HG02885 (cell line): ENCODE measurements around the gene FAM163B.

Experiments used
- ATAC-seq: cut with Tn5 transposase; IDR thresholded peaks from one replicate; pipeline ENCODE4 v1.9.1; 2021; ENCODE audit warnings: mild to moderate bottlenecking; ENCODE audit not compliant: unreplicated experiment, poor library complexity

Gene FAM163B

GRCh38 chr9:133536080-133536479, 73.1 kb downstream of the FAM163B start:
- no peak for ATAC-seq

GRCh38 chr9:133535306-133535877, 73.8 kb downstream of the FAM163B start:
- no peak for ATAC-seq

GRCh38 chr9:133534346-133535291, 74.6 kb downstream of the FAM163B start, which contains the start of gene ADAMTSL2:
TSS of gene ADAMTSL2 (plus strand) at chr9:133534704. CDS start at chr9:133536713, 2,009 bp downstream.
- no peak for ATAC-seq

- ATAC-seq, result no peak
Observed at GRCh38 chr9:133533857-133534256, 75.3 kb downstream of the FAM163B start.

GRCh38 chr9:133532937-133533668, 76.1 kb downstream of the FAM163B start:
- no peak for ATAC-seq

- no peak for ATAC-seq
Observed at GRCh38 chr9:133531293-133531692, 77.9 kb downstream of the FAM163B start.

GRCh38 chr9:133529874-133530273, 79.3 kb downstream of the FAM163B start:
- no peak for ATAC-seq

- ATAC-seq, result no peak
Observed at GRCh38 chr9:133529457-133529856, 79.7 kb downstream of the FAM163B start.

- no peak for ATAC-seq
Observed at GRCh38 chr9:133528876-133529241, 80.3 kb downstream of the FAM163B start.

GRCh38 chr9:133528001-133528875, 81.0 kb downstream of the FAM163B start:
- ATAC-seq, result no peak

- ATAC-seq, result no peak
Observed at GRCh38 chr9:133527444-133527920, 81.7 kb downstream of the FAM163B start.
